ENCODE measurements around the gene KCTD5.
A peak's percentile ranks its signal among the peaks of the same experiment; 100 is the strongest.
"Not testable (repeated sequence)": the region's sequence is repeated elsewhere in the genome, so short reads cannot be mapped to it uniquely, and the experiment has no call there.

Gene KCTD5

DNA sequence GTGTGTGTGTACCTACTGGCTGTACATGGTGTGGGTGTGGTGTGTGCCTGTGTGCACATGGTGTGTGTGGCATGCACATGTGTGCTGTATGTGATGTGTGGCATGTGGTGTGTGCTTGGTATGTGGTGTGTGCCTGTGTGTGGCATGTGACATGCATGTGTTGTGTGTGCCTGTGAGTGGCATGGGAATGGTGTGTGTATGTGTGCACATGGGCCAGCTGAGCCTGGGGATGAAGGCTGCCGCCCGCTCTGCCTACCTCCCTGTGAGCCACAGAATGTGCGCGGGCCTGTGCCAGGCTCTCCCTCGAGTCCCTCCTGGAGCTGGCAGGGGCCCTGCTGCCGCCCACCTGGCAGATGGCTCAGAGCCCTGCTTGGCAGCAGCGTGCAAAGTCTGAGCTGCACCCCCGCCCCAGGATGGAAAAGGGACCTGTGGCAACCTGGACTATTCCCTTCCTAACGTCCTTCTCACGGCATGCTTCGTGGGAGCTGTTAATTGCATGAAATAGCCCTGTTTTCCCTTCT is 28.4 kb downstream of the KCTD5 start:
- DNase-seq, result no peak

DNA sequence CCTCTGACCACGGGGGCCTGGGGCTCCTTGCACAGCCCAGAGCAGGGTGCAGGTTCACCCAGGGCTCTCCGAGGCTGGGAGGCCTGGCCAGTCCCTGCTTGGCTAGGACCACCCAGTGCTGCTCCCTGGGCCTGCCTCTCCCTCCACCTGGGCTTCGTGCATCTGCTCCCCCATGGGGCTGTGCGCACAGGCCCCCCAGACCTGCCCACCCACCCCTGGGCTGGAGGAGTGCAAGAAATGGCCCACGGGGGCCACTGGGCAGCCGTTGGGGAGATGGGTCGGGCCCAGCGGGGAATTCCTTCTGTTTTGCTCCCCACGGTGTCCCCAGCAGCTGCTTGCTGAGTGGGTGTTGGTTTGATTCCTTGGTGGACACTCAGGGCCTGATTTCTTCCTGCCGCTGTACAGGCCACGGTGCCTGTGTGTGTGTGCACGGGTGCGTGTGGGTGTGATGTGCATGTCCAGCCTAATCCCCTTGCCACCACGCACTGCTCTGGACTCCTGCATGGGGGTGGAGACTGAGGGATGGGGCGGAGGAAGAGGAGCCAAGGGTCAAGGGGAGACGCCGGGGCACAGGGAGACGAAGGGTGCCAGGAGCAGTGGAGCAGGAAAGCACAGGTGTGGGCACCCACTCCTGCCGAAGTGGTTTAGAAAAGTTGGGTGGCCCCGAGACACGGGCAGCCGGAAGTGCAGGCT is 29.2 kb downstream of the KCTD5 start:
- DNase-seq, result no peak

DNA sequence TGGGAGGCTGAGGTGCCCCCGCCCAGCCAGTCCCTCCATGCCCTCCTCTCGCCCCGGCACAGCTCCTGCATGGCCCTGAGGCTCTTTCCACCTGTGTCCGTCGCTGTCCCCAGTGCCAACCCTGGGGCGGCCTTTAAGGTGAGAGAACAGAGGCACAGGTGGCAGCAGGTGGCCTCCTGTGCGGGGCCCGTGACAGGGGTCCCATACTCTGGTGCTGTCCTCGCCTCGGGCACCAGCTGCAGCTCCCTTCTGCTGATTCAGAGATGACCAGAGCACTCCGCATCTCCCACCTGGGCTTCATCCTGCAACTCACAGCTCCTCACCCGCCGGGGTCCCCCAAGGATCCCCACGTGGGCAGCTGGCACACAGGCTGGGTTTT is 29.7 kb downstream of the KCTD5 start:
- no peak for DNase-seq

- DNase-seq, result no peak
Observed at GRCh38 chr16:2712546-2712945, 30.2 kb downstream of the KCTD5 start.

DNA sequence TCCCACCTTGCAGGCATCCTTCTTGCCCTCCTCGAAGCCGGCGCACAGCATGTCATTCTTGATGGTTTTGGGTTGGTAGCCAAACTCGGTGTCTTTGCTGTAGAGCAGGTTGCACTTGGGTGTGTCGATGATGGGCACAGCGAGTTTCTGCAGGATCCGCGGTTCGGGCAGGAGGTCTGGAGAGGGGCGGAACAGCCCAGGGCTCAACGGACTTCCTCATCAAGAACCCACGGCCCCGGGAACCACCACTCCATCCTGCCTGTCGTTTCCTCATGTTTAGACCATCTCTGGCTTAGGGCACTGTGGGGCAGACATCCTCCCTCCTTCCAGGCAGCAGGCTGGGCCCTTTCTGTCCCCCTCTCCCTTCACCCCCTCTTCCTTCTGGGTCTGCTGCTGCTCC is 31.2 kb downstream of the KCTD5 start:
- DNase-seq, result no peak

GRCh38 chr16:2713985-2714774 is 31.9 kb downstream of the KCTD5 start:
- DNase-seq, result no peak

DNA sequence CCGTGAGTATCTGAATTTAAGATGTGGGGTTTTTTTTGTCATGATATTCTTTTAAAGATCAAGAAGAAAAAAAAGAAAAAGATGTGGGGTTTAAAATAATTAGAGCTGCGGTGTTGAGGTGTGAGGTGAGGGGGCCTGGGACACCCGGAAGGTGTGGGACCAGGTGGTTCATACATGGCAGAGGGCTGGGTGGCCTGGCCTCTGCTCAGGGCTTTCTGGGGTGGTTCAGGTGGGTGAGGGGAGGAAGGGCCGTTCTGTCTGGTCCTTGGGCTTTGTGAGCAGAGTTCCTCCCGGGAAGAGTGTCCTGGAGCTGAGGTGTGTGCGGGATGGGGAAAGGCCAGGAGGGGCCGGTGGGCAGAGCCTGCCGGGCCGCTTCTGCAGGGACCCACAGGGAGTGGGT is 32.7 kb downstream of the KCTD5 start:
- DNase-seq, result no peak

DNA sequence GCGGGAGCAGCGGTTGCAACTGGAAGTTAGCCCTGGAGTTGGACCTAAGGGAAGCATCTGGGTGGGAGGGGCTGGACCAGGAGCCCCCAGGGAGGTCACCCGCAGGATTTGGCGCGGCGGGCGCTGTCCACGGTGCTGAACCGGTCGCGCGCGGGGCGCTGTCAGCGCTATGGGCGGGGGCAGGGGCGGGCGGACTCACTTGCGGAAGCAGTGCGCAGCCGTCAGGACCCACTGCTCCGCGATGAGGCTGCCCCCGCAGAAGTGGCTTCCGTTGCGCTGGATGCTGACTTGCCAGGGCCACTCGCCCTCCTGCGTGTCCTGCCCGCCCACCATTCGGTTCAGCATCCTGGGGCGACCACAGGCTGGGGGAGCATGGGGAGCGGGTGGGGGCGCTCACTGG is 33.2 kb downstream of the KCTD5 start:
- peak; percentile 86 for DNase-seq

- no peak for DNase-seq
Observed at GRCh38 chr16:2715966-2716885, 33.9 kb downstream of the KCTD5 start.

GRCh38 chr16:2716948-2717347 is 34.6 kb downstream of the KCTD5 start:
- DNase-seq, result no peak

DNA sequence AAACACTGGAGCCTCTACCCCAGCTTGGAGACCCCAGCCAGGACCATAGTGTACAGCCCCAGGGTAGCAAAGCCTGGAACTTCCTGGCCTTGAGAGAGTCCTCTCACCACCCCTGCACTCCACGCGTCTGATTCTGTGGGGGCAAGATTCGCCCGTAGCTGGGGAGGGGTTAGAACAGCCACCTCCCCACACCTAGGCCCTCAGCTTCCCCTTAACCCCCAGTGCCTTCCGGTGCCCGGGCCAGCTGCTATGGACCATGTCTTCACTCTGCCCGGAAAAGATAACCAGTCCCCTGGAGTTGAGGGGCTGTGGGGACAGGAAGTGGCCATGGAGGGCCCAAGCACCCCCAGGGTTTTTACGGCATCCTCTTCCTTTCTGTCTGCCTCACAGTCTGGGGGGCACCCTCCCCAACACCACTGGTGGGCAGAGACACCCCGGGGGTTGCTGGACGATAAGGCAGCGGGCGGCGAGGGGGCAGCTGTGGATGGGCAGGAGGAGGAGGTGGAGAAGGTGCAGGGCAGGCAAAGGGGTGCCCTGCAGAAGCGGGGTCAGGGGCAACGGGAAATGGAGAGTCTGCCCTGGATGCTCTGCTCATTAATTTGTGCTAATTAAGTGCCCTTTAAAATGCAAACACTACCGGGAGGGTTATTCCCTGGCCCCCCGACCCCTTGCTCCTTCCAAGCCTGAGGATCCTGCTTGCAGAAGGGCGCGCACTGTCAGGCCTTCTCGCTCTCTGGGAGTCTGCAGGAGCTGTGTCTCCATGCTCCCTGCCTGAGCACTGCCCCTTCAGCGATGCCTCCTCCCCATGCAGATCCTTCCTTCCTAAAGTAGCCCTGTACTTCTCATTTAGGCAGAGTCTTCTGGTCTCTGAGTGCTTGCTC is 35.3 kb downstream of the KCTD5 start:
- no peak for DNase-seq

DNA sequence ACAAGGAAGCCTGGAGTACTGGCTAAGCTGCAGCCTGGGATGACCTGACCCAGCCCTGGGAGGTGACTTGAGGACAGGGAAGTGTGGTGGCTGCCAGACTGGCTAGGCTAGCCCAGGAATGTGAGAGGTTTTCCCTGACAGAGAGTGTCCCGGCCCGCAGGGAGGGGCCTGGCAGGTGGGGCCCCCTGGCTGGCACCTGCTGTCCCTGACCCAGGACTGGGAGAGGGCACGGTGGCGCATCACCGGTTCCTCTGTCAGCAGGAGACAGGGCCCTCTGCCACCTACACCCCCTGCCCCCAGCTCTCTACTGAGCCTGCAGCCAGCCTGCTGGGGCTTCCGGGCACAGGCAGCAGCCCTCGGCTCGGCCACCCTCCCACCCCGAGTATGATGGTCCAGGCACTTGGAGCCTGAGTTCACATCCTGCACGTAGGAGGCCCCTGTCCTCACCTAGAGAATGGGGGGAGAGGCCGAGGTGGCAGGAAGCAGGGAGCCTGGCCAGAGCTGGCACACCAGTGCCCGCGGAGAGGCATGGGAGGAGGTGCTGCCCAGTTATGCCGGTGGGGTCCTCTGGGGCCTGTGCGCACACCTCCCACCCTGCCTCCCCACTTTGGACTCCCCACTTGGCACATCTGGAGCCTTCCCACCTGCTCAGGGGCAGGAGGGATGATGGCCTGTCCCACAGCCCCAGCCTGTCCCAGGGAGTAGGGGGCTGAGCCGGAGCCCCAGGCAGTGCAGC is 37.2 kb downstream of the KCTD5 start:
- DNase-seq, result no peak

- no peak for DNase-seq
Observed at GRCh38 chr16:2720064-2720457, 37.7 kb downstream of the KCTD5 start, which contains the start of gene PRSS27. TSS of gene PRSS27 (minus strand) at chr16:2720224. CDS start at chr16:2720160, 64 bp downstream.

DNA sequence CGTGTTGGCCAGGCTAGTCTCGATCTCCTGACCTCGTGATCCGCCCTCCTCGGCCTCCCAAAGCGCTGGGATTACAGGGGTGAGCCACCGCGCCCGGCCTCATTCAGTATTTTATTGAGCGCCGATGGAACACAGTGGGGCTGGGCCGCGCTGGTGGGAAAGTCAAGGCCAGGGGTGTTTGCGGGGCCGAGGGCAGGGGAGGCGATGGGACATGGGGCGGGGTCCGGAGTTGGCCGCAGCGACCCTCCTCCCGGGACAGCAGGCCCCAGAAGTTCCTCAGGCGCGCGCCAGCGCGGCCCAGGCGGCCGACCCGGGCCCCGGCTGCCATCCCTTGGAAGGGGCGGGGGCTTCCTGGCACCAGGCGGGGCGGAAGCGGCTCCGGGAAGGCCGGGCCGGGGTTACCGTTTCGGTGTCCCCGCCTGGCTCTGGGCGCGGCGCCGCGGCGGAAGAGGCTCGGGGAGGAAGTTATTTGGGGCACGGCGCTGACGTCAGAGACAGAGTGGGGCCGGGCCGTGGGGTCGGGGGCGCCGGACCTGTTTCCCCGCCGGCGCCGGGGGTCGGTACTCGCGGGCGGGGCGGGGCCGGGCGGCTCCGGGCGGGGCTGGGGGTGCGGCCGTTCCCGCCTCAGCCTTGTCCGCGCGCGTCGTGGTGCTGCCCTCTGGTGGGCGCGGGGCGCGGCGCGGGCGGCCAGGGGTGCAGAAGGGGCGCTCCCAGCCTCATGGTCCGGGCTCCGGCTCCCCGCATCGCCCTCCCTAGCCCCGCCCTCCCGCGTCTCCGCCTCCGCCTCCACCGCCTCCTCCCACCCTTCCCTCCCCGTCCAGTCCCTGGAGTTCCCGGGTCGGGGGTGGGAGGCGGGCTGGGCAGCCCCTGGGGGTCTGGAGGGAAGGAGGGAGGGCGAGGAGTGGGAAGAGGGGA is 38.7 kb downstream of the KCTD5 start:
- DNase-seq, result peak; percentile 88

- not testable (repeated sequence) for DNase-seq
Observed at GRCh38 chr16:2721634-2722173, 39.4 kb downstream of the KCTD5 start.

DNA sequence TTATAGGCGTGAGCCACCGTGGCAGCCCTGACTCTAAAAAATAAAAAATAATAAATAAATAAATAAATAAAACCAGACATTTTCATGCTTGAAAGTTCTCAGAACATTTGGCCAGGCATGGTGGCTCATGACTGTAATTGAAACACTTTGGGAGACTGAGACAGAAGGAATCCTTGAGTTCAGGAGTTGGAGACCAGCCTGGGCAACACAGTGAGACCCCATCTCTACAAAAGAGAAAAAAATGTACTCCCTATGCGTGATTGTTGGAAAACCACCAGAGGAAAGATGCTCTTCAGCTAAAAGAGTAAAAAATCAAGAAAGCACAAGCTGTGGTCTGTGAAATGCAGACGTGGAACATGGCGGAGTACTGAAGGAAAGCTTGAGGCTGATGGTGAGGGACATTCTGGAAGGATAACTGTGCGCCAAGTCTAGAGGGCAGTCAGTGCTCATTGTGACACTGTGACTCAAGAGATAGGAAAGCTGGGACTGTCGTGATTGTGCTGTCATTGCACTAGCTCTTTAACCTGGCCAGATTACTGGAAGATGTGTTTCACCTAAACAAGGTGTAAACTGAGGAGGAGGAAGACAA is 41.9 kb downstream of the KCTD5 start:
- DNase-seq, result no peak

- no peak for DNase-seq
Observed at GRCh38 chr16:2724816-2725348, 42.6 kb downstream of the KCTD5 start.

DNA sequence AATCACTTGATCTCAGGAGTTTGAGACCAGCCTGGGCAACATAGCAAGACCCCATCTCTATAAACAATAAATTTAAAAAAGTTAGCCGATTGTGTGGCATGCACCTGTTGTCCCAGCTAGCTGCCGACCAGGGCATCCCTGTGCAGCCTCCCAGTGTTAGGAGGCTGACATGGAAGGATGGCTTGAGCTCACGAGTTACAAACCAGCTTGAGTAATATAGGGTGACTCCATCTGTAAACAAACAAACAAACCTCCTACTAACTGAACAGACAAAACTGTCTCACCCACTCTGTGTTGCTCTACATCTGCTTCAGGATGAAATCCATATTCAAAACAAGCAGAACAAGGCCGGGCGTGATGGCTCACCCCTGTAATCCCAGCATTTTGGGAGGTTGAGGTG is 44.6 kb downstream of the KCTD5 start:
- no peak for DNase-seq

GRCh38 chr16:2728034-2728433 is 45.7 kb downstream of the KCTD5 start:
- DNase-seq, result no peak

Data from femur (tissue), 1 donor.